ENCODE results near the gene HPGD.
"Not testable (repeated sequence)": the region's sequence is repeated elsewhere in the genome, so short reads cannot be mapped to it uniquely, and the experiment has no call there.

HPGD gene

GRCh38 chr4:174524242-174524641, 2.0 kb upstream of the HPGD start:
- no peak for DNase-seq

- DNase-seq, result no peak
Observed at GRCh38 chr4:174523025-174523693, 871 bp upstream of the HPGD start.

- no peak for DNase-seq
Observed at GRCh38 chr4:174521800-174522182, 497 bp downstream of the HPGD start.

- no peak for DNase-seq
Observed at GRCh38 chr4:174520660-174521059, 1.6 kb downstream of the HPGD start.

- DNase-seq, result no peak
Observed at GRCh38 chr4:174517502-174518445, 4.5 kb downstream of the HPGD start.

GRCh38 chr4:174516794-174517193, 5.5 kb downstream of the HPGD start:
- DNase-seq, result no peak

GRCh38 chr4:174516345-174516744, 5.9 kb downstream of the HPGD start:
- DNase-seq, result no peak

GRCh38 chr4:174512745-174513144, 9.5 kb downstream of the HPGD start:
- DNase-seq, result no peak

GRCh38 chr4:174505892-174506291, 16.4 kb downstream of the HPGD start:
- no peak for DNase-seq

GRCh38 chr4:174505007-174505406, 17.3 kb downstream of the HPGD start:
- DNase-seq, result no peak

GRCh38 chr4:174503079-174503715, 19.1 kb downstream of the HPGD start:
- DNase-seq, result no peak

GRCh38 chr4:174496631-174497432, 25.5 kb downstream of the HPGD start:
- no peak for DNase-seq

- DNase-seq, result no peak
Observed at GRCh38 chr4:174495626-174496025, 26.7 kb downstream of the HPGD start.

GRCh38 chr4:174494726-174495125, 27.6 kb downstream of the HPGD start:
- no peak for DNase-seq

GRCh38 chr4:174494146-174494545, 28.1 kb downstream of the HPGD start:
- no peak for DNase-seq

- DNase-seq, result no peak
Observed at GRCh38 chr4:174490451-174490961, 31.8 kb downstream of the HPGD start.

GRCh38 chr4:174488368-174488767, 33.9 kb downstream of the HPGD start:
- not testable (repeated sequence) for DNase-seq

- no peak for DNase-seq
Observed at GRCh38 chr4:174485025-174485424, 37.3 kb downstream of the HPGD start.

GRCh38 chr4:174483792-174484191, 38.5 kb downstream of the HPGD start:
- no peak for DNase-seq

GRCh38 chr4:174479140-174479539, 43.1 kb downstream of the HPGD start:
- no peak for DNase-seq

GRCh38 chr4:174475528-174475927, 46.8 kb downstream of the HPGD start:
- no peak for DNase-seq

- DNase-seq, result no peak
Observed at GRCh38 chr4:174474457-174475075, 47.7 kb downstream of the HPGD start.

Measured in NCI-H2171 (cell line).